GM23248 (cell line): ENCODE data around the gene SMKR1.

ENCODE experiments used
- EZH2 ChIP-seq: fragments of 200-600 bp; sonication (generic); IDR thresholded peaks from 2 replicates; pipeline ENCODE4 v1.6.1; 2018; ENCODE audit warnings: antibody characterized with exemption, mild to moderate bottlenecking; ENCODE audit not compliant: insufficient read depth, poor library complexity, severe bottlenecking
- EZH2phosphoT487 ChIP-seq: fragments of 200-600 bp; sonication (generic); IDR thresholded peaks from 2 replicates; pipeline ENCODE4 v1.6.1; 2018; ENCODE audit warnings: antibody characterized with exemption, moderate library complexity, mild to moderate bottlenecking, low read depth; ENCODE audit not compliant: insufficient read depth

DNA sequence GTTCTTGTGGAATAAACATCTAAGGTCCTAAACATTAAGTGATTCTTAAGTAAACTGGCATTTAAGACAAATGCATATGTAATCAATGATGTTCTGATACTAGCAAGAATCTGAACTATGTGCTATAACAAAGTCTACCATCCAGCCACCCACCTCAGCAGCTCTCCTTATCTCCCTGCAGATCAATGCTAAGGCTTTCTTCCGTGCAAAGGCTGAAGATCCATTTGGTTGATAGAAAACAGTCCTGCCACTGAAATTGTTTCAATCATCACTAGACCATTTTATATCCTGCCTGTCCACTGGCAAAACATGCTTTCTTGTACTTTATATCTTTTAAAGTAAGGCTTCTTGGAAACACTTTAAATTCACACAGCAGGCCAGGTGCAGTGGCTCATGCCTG lies 6.3 kb upstream of the SMKR1 start:
- TF ChIP-seq EZH2phosphoT487: no peak
- TF ChIP-seq EZH2: no peak
